Suppressor macrophage treated with lipopolysaccharide for 4 hours (primary cell): ENCODE results near the gene ACSL5.
A peak's percentile ranks its signal among the peaks of the same experiment; 100 is the strongest.

Source experiments
- DNase-seq: peaks from one replicate; pipeline ENCODE4 v3.0.0-alpha.2; 2020

ACSL5 gene, protein sequence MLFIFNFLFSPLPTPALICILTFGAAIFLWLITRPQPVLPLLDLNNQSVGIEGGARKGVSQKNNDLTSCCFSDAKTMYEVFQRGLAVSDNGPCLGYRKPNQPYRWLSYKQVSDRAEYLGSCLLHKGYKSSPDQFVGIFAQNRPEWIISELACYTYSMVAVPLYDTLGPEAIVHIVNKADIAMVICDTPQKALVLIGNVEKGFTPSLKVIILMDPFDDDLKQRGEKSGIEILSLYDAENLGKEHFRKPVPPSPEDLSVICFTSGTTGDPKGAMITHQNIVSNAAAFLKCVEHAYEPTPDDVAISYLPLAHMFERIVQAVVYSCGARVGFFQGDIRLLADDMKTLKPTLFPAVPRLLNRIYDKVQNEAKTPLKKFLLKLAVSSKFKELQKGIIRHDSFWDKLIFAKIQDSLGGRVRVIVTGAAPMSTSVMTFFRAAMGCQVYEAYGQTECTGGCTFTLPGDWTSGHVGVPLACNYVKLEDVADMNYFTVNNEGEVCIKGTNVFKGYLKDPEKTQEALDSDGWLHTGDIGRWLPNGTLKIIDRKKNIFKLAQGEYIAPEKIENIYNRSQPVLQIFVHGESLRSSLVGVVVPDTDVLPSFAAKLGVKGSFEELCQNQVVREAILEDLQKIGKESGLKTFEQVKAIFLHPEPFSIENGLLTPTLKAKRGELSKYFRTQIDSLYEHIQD

DNA sequence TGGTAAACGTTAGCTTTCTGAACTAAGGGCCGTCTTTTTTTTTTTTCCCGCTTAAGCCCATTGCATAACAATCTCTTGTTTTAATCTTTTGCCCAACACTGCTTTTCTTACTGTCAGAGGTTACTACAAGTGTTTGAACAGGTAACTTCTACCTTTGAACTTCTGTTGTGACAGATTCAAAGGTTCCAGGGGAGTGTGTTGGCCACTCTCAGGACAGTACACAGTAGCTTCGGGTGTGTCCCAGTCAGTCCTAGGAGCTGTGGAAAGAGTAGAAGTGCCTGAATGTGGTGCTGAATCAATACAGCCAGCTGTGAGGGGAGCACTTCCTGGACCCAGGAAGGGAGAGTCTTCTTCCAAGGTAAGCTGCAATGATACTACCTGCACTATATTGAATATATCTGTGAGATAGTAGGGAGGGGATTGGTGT, at the start of gene ACSL5:
ACSL5 (plus strand) TSS at position 205 of the 427 bp plus-strand sequence. CDS start 20,831 bp downstream, outside the sequence.
- no peak for DNase-seq

DNA sequence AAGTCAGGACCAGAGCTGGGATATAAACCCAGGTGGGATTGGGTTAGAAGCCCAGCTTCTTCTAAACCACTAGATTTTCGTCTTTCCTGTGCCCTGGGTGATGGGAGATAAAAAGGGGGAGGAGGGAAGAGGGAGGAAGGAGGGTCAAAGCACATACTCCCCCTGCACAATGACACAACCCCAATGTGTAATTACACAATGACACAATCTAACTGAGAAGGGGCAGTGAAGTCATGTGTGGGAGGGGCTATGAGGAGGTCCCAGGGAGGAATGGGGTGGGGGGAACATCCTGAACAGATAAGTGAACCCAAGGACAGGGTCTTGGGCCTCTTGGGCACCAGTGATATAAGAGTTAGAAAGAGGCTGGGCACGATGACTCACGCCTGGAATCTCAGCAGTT, 46.2 kb upstream of the ACSL5 start:
- peak; percentile 3 for DNase-seq

DNA sequence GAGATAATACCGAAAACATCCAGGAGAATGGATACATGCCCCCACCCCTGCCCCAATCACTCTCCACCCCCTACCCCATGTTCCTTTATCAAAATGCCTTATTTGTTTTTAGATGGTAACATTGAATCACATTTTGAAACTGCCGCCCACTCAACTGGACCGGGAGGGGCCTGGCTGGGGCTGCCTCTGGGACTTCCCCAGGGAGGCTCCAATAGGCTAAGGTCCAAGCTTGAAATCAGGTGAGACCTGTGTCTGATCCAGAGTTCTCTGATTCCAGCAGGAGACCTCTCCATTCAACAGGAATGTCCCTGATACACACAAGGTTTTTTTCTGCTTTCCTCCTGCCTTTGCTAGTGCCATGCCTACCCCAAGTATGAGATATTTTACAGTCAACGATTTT, 43.8 kb upstream of the ACSL5 start:
- peak; percentile 25 for DNase-seq

DNA sequence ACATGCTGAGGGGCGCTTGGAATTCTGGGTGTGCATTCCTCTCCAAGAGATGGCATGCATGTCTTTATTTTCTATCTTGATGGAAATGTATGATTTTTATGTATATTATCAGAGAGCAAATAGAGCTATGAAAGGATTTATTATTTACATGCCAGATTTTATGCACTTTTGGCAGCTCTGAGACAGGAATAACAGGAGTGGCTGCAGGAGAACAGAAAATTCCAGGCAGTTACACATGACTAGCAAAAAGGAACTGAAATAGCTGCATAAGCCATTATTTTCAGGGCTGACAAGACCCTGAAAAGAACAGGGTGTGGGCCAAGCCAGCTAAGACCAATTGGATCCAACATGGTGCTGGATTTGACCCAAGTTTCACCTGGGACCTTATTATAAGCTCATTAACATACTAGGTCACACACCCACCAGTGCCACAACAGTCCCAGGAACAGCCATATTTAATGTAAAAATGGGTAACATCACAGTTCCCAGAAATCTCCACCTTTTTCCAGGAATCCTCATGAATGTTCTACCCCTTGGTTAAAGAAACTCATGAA, 43.2 kb upstream of the ACSL5 start:
- DNase-seq: no peak

DNA sequence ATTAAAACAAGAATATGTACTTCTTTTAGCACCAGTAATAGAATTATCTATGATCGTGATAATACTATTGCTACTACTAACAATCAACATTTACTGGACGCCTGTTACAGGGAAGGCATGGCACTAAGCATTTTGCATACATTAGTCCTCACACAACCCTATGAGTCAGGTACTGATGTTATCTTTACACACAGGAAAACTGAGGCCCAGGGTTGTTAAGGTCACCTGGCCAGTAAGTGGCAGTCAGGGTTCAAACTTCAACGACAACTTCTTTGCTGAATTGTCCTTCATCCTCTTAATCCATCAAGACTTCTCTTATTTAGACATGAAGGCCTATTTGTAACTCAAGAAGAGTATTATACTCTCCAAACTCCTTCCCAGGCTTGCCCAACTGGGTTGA, 41.9 kb upstream of the ACSL5 start:
- DNase-seq: no peak

DNA sequence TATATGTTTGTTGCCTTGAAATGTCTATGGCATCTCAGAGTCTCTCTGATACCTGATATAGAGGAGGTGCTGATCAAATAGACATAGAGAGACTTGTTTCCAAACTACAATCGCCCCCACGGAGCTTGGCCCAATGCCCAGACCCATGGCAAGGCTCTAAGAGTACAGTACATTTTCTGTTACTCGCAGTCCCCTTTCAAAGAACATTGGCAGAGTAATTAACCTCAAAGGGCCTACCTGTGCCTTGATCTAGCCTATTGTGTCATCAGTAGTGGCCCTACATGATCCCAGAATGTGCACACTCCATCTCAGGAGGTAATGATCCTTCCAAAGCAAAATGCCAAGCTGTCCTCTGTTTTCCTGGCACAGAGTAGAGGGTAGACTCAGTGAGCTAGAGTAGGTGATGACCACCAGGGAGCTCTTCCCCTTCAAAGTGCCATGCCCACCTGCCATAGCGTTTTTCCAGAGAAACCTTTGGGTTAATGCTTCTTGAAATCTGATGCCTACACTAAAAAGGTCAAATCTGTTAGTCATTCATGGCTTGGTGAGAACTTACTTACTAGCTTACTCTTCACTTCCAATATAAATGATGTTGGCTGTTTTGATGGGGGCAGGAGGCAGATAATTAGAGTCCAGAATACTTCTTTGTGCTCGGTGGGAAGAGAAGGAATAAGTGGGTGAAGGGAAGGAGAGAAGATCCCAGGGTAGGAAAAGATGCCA, 41.2 kb upstream of the ACSL5 start:
- no peak for DNase-seq

DNA sequence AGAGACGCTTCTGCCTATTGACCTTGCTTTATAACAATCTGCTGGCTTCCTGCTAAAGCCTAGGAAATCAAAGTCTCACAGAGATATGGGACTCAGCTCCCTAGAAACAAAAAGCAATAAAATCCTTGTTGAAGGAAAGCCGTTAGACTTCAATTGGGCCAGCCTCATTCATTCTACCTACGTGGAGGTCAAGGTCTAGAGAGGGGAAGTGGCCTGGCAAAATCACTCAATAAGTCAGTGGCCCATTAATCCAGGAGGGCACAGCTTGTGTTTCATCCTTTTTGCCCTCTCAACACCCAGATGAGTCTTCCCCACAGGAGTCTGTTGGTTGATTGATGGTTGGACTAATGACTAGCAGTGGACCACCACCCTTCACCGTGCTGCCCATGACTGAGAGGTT, 40.5 kb upstream of the ACSL5 start:
- no peak for DNase-seq

DNA sequence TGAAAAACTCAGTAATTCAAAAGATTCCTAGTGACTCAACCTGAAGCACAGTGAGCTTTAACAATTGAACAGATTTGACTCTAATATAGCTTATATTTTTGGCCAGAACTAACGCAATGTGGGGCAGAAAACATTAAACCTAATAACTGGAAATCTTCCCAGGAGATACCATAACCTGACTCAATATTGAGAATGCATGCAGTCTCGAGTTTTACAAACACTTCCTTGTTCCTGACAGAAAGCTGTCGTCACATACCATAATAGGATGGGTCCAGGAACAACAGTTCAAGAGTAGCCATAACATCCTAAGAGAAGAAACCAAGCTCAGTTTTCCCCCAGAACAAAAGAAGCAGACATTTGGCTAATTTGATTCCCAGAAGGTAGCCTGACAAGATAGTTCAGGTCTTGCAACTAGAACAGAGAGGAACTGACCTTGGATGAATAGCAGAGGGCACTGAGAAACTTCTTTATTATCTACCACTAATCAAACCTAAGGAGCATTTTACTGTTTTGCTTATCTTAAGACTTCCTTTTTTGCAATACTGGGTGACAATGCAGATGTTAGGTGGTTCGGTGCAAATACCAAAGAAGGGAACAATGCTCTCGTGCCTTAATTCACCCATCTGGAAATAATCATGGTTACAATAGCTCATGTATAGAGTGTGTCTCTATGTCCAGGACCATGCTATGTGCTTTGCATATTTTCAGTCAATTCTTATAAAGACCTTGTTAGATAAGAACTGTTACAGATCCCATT, 38.6 kb upstream of the ACSL5 start:
- peak; percentile 7 for DNase-seq

DNA sequence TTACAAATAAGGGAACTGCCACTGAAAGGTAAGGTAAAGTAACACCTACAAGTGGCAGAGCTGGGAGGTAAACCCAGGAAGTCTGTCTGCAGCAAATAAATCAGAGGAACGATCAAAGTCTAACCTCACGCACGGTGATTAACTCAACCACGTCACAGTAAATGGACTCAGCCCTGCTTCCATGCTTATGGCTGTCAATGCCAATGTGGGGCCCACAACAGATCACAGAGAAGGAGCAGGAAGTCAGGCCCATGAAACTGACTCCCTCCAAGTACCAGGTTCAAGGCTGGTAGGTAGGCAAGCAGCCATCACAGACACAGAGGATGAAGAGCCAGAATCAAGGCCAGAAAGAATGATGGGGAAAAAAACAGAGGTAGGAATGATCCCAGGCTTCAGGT, 38.0 kb upstream of the ACSL5 start:
- DNase-seq: no peak

DNA sequence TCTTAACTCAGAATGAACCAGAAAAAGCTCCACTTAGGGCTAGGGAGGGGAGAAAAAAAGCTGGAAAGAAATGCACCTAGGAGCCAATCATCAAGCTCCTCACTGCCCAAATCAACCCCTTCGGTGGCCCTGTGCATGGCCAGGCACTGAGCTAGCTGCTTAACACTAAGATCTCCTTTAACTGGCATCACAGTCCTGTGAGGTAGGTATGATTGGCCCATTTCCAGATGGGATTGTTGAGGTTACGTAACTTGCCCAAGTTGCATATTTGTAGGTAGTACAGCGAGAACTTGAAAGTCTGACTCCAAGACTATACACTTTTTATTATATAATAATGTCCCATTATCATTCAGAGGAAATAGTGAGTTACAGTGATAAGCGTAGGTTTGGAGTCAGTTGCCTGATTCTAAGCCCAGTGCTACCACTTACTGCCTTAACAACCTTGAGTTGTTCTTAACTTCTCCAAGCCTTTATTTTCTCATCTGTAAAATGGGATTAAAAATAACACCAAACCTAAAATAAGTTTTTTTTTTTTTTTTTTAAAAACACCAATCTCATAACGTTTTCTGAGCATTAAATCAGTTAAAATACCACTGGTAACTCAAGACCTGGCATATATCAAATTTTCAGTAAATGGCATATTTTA, 37.2 kb upstream of the ACSL5 start:
- DNase-seq: no peak

DNA sequence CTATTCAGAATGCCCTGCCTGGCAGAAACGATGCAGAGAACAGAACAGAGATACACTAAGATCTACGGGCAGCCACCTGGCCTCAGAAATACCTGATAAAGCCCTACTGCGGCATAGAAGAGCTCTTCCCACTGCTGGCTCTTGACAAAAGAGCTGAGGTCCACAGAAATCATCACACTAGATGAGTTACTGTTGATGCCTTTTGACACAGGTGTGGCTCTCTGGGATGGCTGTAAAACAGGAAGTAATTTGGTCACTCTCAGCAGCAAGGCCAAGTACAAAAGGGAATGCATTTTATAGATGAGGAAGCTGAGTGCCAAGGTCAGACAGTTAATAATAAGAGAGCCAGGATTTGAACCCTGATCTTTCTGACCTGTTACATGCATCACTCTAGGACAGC, 35.0 kb upstream of the ACSL5 start:
- no peak for DNase-seq

DNA sequence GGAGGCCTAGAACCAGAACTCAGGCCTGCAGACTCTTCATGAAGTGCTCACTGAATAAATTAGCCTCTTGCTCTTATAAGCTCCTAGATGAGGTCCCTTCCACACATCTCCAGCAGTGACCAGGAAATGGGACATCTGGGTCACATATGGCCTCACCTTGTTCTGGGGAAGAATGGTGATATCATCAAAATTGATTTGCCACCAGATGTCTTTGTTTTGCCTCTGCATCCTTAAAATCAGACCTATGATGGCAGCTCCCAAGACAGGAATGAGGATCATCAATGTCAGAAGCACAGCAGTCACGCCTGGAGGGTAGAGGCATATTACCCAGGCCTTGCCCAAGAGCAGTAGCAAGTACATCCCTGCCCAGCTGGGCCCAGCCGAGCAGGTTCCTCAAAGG, 33.3 kb upstream of the ACSL5 start:
- DNase-seq: no peak

DNA sequence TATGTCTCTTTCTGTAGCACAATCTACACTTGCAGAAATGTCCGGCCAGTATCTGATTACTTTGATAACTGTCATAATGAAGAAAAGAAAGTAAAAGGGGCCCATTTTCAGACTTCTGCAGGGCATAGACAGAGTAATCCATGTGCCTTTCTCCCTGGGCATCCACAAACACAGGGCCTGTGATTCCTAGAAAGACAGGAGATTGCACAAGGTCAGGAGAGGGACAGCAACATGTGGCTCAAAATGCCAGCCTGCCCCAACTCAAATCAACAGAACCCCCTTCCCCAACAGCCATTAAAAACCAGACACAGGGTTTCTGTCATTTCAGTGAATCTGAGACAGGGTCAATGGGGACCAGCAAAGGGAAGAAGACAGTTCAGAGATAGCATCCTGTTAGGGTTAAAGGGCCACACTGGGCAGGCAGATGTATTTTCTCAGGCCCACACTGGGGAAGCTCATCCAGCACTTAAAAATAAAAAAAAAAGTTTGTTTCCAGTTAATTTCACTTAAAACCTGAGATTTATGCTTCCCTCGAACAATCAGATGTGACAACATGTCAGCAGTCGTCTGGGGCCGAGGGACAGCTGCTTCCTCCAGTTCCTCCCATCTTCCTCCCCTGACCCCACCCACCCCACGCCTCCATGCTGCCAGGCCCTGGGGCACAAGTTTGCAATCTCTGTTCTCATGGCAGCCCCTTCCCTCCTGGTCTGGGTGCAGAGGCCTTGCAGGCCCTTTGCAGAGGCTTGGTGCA, 30.7 kb upstream of the ACSL5 start:
- DNase-seq: no peak

DNA sequence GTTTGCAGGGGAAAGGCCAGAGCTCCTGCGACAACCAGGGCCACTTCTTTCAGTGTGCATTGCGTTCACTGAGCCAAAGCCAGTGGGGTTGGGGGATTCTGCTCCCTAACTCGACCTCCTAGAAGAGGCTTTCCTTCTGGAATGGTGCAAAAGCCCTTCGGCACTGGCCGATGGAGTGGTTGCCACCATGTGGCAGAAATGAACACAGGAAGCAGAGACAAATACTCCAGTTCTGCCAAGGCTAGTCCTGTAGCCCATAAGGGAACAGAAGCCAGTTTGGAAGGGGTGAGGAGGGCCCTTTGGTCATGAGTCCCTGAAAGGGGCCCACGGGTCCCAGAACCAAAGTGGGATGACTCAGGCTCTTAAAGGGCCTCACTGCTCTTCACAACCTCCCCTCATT, 29.7 kb upstream of the ACSL5 start:
- no peak for DNase-seq

DNA sequence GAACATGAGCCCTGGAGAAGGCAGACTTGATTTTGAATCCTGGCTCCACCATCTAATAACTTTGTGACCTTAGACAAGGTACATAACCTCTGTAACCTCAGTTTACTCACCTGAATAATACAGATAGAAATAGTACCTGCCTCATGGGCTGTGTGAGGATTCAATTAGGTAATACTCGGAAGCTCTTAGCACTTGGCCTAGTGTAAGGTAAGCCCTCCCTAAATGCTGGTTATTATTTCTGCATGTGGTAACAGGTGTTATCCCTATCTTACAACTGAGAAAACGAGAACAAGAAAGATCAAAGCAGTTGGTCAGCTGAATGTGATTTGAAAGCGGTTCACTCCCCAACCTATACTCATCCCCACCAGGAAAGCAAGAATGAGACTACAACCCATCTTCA, 28.7 kb upstream of the ACSL5 start:
- DNase-seq: no peak

DNA sequence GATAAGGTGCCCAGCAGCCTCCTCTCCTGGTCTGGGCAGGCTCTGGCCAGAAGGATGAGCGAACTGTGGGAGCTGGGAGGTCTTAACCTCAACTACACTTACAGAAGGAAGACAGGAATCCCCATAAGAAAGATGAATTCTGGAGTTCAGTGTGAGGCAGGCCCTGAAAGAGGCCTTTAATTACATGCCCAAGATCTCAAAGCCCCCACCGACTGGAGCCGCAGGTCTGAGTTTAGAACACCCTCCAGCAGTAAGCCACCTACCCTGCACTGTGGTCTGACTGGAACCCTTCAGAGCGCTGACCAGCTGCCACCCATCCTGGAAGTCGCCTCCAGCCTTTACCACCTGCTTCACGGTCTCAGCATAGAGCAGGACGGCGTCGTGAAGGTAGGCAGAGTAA, 28.2 kb upstream of the ACSL5 start:
- no peak for DNase-seq

DNA sequence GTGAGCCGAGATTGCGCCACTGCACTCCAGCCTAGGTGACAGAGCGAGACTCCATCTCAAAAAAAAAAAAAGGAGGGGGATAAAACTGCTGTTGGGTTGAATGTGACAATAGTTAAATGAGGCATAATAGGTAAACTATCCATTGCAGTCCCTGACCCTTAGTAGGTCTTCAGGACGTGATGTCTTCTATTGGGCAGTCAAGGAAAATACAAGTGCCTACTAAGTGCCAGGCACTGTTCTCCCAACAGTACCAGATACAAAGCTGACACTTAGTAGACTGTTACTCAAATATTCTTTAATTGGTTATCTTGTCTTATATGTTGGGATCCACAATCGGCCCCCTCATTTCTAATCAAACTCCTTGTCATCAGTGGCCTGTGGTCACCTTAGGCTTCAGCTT, 27.1 kb upstream of the ACSL5 start:
- no peak for DNase-seq

DNA sequence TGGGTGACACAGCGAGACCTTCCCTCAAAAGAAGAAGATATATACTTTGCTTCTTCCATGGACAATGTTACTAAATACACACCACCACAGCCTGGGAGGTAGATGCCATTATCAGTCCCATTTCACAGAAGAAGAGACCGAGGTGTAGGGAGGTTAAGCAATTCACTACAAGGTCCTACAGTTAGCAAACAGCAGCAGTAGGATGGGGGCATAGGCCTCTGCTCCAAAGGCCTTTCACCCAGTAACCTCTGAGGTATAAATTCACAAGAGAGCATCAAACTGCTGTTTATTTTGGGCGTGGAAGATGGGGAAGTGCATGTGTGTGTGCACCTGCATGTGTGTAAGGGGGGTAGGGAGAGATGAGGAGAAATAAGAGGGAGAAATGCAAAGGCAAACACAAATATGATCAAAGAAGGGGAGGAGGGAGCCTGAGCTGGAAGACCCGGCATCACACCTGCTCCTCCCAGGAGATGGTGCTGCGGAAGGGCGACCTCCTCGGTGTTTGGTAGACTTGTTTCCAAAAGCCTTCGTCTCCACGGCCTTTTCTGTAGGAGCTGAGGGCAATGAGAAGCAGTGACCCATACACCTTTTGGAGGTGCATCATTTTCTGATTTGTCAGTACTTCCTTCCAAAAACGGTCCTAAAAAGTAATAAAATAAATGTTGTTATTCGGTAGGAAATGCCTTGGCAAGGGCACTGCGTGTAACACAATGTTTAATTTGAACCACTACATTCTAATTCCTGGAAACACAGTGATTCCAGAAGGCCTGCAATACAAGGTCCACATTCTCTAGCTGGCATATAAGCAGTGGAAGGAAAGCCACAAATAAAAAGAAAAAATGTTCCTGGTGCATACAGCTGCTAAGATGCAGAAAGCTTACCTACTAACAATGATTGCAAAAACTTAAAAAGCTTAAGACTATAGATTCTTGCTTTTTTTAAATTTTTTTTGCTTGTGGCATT, 25.9 kb upstream of the ACSL5 start:
- DNase-seq: no peak

DNA sequence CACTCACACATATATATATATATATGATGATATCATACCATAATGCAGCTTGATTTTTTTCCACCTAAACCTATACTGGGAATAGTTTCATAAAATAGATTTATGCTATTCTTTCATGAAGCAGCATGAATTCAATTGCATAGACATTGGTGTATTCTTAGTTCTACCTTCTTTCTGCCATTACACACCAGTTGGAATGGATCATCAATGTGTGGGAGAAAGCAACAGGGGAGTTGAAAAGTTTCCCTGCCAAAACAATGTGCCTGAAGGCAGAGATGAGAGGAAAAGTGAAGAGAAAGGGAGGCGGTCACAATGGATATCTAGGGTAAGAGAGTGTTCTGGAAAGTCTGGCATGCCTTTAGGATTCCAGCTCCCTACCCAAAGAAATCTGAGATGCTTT, 25.2 kb upstream of the ACSL5 start:
- DNase-seq: no peak

DNA sequence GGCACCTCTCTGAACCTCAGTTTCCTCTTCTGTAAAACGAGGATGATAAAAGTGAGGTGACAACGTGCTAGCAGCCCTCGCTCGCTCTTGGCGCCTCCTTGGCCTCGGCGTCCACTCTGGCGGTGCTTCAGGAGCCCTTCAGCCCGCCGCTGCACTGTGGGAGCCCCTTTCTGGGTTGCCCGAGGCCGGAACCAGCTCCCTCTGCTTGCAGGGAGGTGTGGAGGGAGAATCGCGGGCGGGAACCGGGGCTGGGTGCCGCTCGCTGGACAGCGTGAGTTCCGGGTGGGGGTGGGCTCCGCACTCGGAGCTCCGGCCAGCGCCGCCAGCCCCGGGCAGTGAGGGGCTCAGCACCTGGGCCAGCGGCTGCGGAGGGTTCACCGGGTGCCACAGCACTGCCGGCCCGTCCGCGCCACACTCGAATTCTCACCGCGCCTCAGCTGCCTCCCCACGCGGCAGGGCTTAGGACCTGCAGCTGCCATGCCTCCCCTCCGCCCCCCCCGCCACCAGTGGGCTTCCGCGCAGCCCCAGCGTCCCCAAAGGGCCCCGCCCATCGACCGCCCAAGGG, 24.3 kb upstream of the ACSL5 start:
- no peak for DNase-seq
